NCI-H146 (cell line): ENCODE results near the gene SFTA2.
"Not testable (repeated sequence)": the region's sequence is repeated elsewhere in the genome, so short reads cannot be mapped to it uniquely, and the experiment has no call there.

Experiments used
- DNase-seq: peaks from one replicate; lab custom pipeline; 2025; lab: John Stamatoyannopoulos, UW

Gene SFTA2

DNA sequence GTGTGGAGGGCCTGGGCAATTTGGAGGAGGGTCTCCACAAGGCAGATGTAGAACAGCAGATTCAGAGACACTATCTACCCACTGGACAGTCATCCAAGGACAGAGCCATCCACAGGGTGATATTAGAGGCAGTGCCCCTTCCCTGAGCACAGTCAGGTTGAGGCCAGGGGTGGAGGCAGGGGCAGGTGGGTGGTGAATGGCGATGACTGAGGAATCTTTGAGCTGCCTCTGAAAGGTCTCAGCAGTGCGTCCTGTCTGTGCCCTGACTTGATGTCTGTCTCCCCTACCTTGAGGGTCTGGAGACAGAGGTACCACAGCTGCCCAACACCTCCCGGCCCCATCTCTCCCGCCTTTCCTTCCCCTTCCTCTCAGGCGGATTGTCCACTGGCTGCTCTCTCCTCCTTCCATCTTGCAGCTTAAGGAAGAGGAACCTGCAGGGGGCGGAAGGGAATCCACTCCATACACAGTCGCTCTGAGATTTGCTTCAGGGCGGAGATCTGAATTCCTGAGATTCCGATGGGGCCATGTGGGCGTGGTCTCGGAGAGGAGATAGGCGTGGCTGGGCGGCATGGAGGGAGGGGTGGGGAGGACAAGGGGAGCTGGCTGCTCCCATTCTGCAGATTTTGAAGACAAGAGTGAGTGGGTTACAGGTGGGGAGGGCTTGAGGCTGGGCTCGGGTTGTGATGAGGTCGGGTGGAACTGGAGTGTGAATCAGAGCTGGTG lies 10.5 kb upstream of the SFTA2 start:
- no peak for DNase-seq

DNA sequence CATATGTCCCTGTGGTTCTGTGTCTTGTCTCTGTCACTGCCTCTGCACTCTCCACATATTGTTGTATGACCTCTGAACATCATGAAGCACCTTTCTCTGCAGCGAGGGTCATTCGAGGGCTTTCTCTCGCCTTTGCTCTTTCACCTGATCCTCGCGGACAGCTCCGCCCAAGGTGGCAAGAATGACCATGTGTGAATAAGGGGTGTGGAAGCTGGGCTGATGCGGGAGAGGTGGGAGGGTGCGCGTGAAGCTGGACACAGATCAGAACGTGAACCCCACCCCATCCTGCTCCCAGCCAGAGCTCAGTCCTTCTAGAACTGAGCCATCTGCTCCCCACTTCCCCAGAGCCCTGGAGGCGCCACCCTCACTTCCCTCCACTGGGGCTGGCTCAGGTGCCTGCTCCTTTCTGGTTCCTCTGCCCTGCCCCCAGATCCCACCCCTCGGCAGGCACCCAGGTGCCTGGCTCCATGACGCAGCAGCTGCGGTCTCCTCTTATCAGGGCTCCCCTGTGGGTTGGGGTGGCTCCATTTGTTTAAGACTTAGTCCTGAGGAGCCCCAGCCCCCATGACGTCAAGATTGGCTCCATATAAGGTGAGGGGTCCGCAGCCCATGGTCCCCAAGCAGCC lies 8.5 kb upstream of the SFTA2 start, which contains the start of gene MUCL3:
MUCL3 (plus strand) TSS at position 613 of the 626 bp plus-strand sequence. CDS start 27 bp downstream, outside the sequence.
- DNase-seq: no peak

DNA sequence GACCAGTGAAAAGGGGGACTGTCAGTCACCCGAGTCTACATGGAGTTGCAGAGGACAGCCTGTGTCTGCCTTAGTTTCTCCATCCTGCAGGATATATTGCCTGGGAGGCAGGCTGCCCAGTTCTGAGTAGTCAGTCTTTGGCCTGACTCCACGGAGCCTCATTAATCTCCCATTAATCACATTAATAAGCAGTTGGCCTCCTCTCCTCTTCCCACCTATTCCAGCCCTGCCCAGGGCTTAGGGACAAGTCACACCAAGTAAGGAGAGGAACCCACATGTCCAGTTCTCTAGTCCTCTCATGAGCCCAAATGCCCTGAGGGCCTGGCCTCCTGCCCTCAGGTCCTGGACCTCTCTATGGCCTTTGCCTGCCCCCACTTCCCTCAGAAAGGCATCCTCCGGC lies 7.5 kb upstream of the SFTA2 start:
- no peak for DNase-seq

DNA sequence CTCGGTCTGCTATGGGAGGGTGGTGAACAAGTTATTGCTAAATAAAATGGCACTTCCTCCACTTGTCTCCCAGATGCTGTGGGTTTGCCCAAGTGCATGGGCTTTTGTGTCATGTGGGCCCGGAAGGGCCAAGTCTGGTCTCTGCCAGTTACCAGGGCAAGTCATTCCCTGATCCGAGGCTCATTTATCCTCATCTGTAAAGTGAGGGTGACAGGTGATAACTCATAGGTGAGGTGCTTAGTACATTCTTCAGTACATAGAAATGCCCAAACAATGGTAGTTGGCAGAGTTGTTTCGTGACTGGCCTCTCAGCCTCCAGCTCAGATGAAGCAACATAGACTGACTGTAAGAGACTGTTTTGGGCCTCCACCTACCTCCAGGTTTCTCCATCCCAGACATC lies 6.8 kb upstream of the SFTA2 start:
- DNase-seq: no peak

DNA sequence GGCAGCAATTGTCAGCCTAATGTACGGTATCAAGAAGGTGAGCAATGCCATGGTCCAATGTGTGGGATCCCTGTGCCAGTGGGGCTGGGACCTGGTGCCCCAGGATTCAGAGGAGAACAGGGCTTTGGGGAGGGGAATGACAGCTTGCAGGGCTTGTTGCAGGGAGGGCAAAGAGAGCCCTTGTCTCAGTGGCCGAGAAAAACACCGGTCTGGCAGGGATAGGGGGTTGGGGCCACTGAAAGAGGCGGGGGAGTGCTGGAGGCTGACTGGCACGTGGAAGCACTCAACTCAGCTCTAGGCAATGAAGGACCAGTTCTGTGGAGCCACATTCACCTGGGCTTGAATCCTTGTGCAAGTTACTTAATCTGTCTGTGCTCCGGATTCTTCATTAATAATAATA lies 5.3 kb upstream of the SFTA2 start:
- DNase-seq: no peak

DNA sequence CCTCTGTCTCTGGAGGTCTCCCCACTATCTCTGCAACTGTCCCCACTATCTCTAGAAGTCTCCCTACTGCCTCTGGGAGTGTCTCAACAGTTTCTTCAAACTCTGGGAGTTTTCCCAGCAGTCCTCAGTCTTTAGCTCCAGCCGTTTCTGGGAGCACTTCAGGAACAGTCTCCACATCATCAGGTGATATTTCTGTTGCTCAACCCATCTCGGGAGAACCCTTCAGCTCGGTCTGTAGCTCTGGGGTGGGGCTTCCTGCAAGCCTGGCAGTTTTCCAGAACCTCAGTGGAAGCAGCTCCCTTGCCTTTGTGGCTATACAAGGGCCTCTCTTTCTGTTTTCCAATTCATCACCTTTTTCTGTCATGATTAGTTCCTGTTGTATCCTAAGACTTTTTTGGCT lies 3.0 kb upstream of the SFTA2 start:
- DNase-seq: no peak

DNA sequence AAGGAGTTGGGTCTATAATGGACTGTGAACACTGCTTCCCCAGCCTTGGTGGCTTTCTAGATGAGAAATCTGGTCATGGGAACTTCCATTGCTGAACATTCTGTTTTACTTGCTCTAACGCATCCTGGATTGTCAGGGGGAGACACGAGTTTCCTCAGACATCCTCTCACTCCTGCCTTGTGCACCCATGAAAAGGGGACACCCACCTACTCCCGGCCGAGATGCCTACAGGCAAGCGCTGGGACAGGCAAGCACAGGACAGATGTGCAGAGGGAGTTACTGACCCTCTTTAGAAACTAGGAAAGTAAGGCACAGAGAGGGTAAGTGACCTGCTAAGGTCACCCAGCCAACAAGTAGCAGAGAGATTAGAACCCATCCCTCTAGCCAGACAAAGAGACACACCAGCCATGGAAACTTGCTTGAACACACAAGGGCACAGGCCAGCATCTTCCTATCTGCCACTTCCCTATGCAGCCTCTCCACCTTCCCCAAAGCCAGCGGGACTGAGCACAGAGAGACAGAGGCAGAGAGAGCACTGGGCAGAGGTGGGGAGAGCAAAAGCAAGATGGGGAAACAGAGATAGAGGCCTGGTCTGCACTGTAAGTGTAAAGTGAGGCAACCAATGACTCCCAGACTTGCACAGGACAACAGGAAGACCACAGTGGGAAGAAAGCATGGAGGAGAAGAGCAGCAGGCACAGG lies 845 bp upstream of the SFTA2 start:
- DNase-seq: no peak

DNA sequence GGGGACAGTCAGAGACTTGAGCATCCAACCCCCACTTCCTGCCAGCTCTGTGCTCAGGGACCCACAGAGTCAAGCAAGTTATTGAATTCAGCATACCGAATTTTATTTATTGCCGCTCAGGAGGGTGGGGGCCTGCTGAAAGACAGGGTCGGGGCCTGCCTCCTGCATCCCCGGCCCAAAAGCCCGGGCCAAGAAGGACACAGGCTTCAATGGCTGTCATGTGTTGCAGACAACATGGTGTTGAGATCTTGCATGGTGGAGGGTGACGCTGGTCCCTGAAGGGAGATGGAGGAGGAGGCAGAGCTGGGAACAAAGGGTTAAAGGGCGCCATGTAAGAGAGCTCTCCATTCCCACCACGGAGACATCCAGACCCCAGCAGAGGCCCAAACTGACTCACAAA lies 698 bp downstream of the SFTA2 start:
- DNase-seq: no peak

DNA sequence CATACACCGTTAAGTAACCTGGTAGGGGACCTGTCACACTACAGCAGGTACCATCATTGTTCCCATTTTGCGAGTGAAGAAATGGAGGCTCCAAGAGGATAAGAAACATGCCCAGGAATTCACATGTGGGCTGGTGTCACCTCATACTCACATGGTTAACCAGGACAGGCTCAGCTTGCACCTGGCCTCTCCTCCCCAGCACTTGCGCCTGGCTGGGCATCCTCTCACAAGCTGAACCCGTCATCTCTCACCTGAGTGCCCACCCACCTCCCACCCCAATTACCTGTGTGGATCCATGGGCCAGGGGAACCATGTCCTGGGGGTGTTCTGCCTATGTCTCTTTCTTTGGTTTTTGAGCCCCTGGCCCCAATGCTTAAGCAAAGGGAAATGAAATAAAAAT lies 1.5 kb downstream of the SFTA2 start:
- no peak for DNase-seq

DNA sequence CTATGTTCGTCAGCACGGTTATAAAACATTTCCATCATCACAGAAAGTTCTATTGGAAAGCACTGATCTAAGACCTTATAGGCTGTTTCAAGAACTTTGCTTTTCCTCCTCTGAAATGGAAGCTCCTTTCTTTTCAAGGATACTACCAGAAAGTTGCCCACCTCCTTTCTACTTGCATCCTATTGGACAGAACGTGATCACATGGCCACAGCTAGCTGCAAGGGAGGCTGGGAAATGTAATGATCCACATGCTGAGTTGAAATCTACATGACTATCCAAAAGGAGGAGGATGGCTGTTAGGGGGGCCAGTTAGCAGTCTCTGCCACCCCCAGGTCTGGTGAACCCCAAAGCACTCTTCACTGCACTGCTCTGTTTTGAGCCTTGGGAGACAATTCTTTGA lies 3.3 kb downstream of the SFTA2 start:
- DNase-seq: no peak

DNA sequence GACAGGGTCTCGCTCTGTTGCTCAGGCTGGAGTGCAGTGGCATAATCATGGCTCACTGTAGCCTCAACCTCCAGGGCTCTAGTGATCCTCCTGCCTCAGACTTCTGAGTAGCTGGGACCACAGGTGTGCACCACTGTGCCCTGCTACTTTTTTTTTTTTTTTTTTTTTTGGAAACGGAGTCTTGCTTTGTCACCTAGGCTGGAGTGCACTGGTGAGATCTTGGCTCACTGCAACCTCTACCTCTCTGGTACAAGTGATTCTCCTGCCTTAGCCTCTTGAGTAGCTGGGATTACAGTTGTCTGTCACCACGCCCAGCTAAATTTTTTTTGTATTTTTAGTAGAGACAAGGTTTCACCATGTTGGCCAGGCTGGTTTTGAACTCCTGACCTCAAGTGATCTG lies 4.9 kb downstream of the SFTA2 start:
- not testable (repeated sequence) for DNase-seq

DNA sequence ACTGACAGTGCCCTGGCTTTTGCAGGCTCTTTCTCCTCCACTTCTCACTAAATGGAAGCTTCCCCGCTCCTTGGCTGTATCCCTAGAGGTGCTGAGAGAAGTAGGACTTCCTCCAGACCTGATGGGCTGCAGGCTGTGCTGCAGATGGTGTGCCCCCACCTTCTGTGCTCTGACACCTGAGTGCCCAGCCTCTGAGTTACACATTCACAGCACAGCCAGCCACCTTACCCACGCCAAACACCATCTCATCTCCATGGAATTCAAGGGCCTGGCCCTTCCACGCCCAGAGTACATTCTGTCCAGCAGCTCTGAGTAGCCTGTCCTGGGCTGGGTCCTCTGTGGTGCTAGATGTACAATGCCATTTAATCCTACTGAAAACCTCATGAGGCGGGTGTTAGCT lies 5.3 kb downstream of the SFTA2 start:
- DNase-seq: no peak

DNA sequence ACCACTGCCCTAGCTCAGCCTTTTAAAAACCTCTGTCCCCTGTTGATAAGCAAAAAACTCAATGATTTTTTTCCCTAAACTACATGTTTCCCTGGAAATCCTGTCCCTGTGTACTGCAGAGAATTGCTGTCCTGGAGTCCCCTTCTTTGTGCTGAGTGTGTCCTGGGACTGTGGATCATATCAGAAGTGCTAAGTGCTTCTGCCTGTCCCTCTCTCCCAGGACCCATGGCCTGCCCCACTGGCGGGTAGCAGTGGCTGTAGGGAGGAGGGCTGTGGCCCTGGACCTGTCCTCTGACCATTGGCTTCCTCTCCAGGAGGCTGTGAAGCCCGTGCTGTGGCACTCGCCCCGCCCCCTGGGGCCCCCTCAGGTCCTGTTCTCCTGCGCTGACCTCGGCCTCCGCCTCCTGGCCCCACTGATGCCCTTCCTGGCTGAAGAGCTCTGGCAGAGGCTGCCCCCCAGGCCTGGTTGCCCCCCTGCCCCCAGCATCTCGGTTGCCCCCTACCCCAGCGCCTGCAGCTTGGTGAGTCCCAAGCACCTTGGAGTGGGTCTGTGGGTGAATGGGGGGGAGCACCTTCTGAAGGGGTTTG lies 7.8 kb downstream of the SFTA2 start:
- DNase-seq: not testable (repeated sequence)

DNA sequence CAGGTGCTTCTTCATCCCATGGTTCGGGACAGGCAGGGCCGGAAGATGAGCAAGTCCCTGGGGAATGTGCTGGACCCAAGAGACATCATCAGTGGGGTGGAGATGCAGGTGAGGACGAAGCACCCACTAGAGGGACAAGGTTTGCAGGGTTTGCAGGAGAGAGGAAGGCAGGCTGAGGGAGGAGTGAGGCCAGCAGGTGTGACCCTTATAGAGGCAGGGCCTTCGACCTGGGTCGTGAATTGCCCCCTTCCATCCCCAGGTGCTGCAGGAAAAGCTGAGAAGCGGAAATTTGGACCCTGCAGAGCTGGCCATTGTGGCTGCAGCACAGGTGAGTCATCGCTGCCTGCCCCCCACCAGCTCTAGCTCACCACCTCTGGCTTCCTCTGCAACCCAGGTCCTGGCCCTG lies 9.5 kb downstream of the SFTA2 start:
- no peak for DNase-seq

DNA sequence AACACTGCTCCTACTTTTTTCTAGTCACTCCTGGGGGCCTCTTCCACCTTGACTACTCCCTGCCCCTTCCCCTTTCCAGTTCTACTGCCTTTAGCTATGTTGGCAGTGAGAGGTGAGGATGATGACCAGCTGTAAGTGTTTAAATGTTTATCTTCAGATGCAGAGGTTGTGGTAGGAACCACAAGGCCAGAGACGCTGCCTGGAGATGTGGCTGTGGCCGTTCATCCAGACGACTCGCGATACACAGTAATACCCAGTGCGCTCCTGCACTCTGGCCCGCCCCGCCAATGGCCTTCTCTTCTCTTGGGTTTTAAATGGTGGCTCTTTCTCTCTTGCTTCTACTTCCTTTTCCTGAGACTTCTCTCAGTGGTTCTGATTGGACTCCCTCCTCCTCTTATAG lies 13.3 kb downstream of the SFTA2 start:
- no peak for DNase-seq

DNA sequence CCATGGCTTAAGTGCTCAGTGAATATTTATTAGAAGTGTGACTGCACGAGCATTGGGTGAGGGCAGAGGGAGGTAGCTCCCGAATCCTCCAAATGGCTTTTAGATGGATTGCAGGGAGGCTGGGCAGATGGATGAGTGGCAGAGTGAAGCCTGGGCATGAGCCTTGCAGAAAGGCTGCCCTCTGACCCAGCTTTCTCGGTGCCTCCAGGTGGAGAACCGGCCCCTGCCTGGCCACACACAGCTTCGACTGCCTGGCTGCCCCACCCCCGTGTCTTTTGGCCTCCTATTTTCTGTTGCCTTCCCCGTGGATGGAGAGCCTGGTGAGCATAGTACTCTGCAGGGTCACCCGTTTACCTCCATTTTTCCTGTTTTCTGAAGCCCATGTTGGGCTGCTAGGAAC lies 14.5 kb downstream of the SFTA2 start:
- DNase-seq: no peak

DNA sequence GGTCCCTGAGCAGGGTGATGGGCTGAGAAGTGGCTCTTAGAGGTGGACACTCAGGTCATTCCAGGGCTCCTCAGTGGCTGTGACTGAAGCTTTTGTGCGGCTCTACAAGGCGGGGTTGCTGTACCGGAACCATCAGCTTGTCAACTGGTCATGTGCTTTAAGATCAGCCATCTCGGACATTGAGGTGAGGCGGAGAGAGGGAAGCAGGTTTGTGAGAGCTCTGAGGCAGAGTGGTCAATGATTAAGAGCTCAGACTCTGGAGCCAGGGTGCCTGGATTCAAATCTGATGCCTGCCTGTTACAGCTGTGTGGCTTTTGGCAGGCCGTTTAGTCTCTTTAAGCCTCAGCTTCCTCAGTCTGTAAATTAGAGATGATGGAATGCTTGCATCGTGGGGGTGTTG lies 14.9 kb downstream of the SFTA2 start:
- DNase-seq: no peak

DNA sequence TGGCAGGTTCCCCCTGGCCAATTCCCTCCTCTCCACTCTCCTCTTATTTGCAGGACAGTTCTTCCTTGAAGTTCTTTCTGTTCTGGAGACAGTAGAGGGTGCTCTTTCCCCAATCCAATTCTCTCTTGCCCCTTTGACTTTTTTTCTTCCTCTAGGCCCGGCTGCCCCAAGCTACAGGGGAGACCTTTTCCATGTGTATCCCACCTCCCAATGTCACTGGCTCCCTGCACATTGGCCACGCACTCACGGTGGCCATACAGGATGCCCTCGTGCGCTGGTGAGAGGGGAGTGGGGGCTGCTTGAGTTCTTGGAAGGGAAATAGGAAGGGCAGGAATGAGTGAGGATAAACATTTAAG lies 16.4 kb downstream of the SFTA2 start:
- DNase-seq: peak; percentile 46

DNA sequence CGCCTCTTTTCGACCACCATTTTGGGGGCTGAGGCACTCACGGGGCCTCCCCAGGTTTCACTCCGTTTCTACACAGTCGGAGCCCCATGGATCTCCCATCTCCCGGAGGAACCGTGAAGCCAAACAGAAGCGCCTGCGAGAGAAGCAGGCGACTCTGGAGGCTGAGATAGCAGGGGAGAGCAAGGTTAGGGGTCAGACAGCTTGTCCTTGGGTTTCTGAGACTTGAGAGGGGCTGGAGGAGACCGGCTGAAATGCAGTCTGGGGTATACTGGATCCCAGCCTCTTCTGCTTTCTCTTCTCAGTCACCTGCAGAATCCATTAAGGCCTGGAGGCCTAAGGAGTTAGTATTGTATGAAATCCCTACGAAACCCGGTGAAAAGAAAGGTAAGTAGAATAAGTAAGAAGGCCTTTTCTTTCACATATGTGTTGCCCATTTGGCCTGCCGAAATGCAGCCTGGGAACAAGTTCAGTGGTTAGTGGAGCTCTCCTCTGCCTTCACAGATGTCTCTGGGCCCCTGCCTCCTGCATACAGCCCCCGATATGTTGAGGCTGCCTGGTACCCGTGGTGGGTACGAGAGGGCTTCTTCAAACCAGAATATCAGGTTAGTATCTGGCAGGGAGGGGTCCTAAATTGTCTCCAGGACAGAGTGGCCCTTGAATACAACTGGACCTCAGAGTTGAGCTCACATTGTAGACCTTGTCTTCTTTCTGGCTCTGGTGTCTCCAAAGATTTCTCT lies 16.9 kb downstream of the SFTA2 start:
- peak; percentile 12 for DNase-seq

DNA sequence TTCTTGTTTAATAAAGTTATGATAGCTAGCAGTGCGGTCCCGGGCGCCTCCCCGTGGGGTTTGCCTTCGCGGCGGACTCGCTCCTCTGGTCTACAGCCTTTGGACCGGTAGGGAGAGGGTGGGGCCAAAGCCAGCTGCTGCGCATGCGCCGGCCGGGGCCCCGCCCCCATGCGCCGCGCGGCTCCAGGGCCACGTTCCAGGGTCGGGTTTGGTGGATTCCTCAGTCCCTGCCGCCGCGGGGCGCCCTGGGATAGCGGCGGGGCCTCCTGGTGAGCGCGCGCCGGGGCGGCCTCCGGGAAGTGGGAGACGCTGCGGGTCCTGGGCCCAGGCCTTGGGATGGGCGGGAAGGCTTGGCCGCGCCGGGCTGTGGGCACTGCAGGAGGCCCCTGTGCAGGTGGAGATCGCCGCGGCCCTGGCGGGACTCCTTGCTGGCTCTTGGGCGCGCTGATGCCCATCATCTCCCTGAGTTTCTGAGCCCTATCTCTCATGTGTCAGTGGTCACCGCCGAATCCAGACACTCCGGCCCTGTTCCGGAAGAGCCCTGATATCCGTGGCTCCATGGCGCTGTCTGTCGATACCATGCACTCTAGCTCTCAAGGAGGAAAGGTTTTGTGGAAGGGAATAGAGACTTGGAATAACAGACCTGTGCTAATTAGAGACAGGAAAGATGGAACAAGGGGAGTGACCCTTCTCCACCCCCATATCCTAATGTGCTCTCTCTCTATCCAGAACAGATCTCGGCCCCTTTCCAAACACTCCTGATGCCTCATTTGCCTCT lies 17.7 kb downstream of the SFTA2 start, which contains the start of gene VARS2:
VARS2 (plus strand) TSS at position 163 of the 778 bp plus-strand sequence; CDS start at position 762, 599 bp downstream.
- peak; percentile 85 for DNase-seq

DNA sequence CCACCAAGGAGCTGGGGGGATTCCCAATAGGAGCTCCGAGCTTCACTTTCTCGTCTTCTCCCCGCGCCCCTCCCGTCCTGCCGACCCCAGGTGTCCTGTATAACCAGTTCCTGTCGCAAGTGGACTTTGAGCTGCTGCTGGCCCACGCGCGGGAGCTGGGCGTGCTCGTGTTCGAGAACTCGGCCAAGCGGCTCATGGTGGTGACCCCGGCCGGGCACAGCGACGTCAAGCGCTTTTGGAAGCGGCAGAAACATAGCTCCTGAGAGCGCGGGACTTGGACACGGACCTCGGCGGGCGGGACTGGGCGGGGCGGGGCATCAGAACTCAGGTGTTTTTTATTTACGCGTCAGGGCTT lies 18.3 kb downstream of the SFTA2 start:
- no peak for DNase-seq
